Activated T-cell treated with anti-CD3 and anti-CD28 coated beads, Interleukin-2, amount 50 U/mL, for 48 hours (primary cell): ENCODE measurements around the gene KIF21A.
"Not testable (repeated sequence)": the region's sequence is repeated elsewhere in the genome, so short reads cannot be mapped to it uniquely, and the experiment has no call there.

ENCODE experiments used
- DNase-seq, 2 experiments: peaks; one replicate each; pipeline ENCODE4 v3.0.0-alpha.2; 2020

Gene KIF21A, protein sequence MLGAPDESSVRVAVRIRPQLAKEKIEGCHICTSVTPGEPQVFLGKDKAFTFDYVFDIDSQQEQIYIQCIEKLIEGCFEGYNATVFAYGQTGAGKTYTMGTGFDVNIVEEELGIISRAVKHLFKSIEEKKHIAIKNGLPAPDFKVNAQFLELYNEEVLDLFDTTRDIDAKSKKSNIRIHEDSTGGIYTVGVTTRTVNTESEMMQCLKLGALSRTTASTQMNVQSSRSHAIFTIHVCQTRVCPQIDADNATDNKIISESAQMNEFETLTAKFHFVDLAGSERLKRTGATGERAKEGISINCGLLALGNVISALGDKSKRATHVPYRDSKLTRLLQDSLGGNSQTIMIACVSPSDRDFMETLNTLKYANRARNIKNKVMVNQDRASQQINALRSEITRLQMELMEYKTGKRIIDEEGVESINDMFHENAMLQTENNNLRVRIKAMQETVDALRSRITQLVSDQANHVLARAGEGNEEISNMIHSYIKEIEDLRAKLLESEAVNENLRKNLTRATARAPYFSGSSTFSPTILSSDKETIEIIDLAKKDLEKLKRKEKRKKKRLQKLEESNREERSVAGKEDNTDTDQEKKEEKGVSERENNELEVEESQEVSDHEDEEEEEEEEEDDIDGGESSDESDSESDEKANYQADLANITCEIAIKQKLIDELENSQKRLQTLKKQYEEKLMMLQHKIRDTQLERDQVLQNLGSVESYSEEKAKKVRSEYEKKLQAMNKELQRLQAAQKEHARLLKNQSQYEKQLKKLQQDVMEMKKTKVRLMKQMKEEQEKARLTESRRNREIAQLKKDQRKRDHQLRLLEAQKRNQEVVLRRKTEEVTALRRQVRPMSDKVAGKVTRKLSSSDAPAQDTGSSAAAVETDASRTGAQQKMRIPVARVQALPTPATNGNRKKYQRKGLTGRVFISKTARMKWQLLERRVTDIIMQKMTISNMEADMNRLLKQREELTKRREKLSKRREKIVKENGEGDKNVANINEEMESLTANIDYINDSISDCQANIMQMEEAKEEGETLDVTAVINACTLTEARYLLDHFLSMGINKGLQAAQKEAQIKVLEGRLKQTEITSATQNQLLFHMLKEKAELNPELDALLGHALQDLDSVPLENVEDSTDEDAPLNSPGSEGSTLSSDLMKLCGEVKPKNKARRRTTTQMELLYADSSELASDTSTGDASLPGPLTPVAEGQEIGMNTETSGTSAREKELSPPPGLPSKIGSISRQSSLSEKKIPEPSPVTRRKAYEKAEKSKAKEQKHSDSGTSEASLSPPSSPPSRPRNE (N-terminal part only)

DNA sequence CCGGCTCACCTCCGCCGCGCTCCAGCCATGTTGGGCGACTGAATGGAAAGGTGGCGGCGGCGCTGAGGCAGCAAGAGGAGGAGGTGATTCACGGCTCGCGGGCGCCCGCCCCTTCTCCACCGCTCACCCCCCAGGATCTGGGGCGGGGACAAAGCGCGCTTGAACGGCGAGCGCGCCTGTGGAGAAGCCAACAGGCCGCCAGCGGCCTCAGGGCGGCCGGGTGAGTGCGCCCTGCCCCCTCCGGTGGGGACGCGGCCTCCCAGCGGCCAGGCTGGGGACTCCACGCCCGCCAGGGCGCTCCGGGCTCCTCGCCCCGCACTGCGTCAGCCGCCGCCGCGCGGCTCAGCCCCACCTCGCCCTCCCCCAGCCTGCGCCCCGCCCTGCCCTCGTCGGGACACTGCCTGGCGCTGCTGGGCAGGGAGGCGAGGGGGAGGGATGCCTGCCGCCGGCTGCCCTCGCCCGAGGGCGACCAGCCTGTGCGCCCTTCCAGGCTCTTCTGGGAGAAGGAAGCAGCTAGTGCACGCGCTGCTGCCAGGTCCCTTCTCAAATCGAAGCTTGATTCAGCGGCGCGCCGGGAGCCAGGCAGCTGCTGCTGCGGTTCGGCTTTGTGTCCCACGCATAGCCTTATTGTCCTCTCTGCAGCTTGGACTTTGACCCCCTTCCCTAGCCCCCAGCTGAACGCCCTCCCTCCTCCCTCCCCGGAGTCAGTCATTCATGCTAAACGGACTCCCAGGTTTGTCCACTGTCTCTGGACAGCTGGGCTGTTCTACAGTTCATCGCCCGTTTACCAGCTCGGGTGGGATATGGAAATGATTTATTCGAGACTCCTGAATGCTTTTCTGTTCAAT, at the start of gene KIF21A:
Gene KIF21A (minus strand): TSS at position 40 of the 848 bp plus-strand sequence. CDS start 150 bp downstream, outside the sequence.
- peak; percentile 90 to 92 for DNase-seq

DNA sequence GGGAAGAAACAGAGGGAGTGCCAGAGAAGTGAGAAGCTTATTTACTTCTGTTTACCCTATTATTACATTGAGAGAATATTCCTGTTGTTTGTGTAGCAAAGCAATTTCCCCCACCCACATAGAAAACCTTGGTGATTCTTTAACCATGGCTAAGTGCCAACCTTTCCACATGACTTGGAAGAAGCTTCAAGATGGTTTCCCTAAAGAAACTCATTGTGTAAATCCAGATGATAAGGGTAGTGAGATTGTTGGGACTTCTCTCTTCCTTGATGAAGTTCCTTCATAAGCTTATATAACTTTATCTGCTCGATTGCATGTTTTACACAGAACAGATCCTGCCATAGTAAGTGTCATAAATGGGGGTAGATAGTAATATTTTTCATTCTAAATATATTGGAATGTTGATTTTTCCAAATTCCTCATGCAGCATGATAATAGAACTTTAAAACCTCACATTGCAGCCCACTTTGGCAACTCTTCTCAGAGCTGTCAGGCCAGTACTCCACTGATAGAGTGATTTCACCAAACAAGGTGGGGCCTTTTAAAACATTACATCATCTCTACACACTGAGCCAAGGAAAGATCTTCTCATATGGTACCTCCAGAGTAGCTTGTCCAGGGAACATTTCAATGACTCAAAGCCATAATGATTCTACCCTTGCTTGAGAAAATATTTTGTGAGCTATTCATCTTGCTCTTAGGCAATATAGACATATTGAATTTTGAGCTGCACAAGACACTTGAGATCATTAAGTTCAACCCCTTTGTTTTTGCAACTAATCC, 47.8 kb upstream of the KIF21A start:
- DNase-seq, result no peak

DNA sequence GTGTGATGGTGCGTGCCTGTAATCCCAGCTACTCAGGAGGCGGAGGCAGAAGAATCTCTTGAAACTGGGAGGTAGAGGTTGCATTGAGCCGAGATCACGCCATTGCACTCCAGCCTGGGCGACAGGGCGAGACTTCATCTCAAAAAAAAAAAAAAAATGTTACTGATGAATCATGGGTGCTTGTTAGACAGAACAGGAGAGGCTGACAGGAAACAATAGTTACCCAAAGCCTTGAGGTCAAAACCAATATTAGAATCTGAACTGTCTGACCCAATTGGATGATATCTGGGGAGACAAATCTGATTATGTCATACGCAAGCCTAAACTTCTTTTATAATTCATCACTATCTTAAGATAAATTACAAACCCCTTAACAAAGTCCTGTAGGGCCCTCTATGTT, 40.7 kb upstream of the KIF21A start:
- DNase-seq, result no peak

GRCh38 chr12:39483042-39483441, 40.1 kb upstream of the KIF21A start:
- DNase-seq, result no peak

DNA sequence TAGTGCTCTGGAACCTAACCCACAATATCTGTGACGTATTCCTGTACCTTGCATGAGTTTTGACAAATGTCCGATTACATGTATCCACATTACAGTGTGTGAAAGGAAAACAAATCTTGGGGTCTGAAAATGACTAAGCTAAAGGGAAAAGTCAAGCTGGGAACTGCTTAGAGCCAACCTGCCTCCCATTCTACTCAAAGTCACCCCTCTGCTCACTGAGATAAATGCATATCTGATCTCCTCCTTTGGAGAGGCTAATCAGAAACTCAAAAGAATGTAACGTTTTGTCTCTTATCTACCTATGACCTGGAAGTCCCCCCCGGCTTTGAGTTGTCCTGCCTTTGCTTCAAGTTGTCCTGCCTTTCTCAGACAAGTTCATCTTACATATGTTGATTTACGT, 34.0 kb upstream of the KIF21A start:
- DNase-seq, result no peak

- no peak for DNase-seq
These were observed 33.2 kb upstream of the KIF21A start for GRCh38 chr12:39476121-39476520.

- not testable (repeated sequence) for DNase-seq
These were observed 32.2 kb upstream of the KIF21A start for GRCh38 chr12:39475136-39475535.

DNA sequence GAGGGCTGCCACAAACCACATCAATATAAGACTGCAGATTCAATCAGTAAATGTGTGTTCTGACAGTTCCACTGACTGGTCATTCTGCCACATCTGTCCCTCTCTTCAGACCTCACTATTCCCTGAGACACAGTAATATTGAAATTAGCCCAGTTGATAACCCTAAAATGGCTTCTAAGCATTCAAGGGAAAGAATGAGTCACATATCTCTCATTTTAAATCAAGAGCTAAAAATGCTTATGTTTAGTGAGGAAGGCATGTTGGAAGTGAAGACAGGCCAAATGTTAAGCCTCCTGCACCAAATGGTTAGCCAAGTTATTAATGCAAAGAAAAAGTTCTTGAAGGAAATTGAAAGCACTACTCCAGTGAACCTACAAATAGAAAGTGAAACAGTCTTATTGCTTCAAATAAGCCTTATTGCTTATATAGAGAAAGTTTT, 24.5 kb upstream of the KIF21A start:
- DNase-seq, result no peak

- DNase-seq, result no peak
These were observed 22.2 kb upstream of the KIF21A start for GRCh38 chr12:39464976-39465695.

DNA sequence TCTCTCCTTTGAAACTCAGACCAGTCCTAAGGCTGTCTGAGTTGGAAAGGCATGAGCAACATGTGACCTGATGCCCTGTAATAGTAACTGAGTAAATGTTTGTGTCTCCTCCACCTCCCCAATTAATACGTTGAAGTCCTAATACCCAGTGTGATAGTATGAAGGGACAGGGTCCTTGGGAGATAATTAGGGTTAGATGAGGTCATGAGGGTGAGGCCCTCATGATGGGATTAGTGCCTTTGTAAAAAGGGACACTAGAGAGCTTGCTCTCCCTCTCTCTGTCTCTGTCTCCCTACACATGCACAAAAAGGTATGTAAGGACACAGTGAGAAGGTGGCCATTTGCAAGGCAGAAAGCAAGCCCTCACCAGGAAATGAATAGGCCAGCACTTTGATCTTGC, 18.1 kb upstream of the KIF21A start:
- no peak for DNase-seq

GRCh38 chr12:39459027-39459434, 16.1 kb upstream of the KIF21A start:
- DNase-seq, result no peak

DNA sequence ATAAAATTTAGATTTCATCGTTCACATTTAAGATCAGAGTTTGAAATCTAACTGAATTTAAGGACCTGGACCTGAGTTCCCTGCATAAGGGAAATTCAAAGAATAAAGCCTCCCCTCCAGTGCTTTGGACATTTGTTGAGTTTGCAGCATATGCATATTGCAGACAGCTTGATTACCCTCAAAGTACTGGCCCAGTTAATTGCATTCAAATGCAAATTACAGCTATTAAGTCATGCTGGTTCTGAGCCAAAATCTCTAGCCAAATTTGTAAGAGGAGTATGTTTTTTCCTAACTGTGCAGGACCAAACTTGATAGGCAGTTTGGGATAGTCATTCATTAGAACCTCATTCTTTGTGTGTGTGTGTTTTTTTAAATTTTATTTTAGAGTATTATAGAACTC, 9.1 kb upstream of the KIF21A start:
- no peak for DNase-seq

- no peak for DNase-seq
These were observed 5.1 kb upstream of the KIF21A start for GRCh38 chr12:39448038-39448437.

DNA sequence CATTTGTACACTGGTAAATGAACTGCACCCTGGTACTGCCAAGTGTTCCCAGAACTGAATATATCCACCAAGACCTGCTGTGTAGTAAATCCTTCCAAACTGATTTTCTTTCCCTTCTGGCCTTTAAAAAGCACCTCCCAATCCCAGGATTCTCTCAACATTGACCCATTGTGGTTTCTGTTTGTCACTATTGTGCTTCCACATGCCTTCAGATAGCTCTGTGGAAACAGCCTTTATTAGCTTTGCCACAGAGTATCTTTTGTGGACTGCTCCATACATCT, 949 bp upstream of the KIF21A start:
- DNase-seq, result no peak

DNA sequence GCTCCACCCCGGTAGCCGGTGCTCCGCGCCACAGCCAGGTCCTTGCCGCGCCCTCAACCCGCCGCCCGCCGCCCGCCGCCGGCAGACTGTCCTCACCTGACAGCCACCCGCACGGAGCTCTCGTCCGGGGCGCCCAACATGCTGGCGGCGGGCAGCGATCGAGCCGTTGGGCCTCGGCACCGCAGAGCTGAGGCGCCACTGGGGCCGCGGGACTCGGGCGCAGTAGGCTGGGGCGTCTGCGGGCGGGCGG, 164 bp downstream of the KIF21A start:
- DNase-seq, result no peak

DNA sequence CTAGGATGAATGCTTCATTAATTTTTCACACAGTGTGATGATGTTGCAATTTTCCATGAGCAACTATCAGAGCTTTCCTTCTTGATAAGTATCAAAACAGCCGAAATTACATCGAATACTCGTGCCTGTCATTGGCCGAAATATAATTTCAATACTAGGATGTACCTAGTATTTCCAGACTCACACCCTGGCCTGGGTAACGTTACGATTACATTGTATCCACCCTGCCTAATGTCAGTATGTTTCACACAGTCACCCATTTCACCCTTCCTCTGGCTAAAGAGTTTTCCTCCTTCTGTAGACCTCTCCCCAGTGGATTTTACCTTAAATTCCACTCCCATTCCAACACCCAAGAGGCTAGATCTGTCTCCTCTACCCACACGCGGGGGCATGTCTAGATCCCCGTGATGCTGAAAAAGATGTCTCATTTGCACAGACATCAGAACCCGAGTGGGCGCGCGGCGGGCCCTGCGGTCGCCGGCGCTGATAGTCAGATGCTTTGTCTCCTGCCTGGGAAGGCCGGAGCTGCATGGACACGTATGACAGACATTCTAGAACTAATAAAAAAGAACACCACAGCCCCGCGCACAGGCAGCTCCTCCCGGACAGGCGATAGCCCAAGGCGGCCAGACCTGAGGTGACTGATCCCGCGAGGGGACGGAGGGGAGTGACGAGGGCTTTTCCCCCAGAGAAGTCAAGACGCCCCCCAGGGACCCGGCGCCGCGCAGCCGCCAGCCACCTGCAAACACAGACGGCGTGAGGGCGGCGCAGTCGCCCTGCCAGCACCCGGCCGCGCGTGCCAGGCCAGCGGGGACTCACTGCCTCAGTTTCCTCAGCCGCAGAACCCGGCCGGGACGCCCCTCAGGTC, 723 bp downstream of the KIF21A start:
- peak; percentile 59 to 72 for DNase-seq

DNA sequence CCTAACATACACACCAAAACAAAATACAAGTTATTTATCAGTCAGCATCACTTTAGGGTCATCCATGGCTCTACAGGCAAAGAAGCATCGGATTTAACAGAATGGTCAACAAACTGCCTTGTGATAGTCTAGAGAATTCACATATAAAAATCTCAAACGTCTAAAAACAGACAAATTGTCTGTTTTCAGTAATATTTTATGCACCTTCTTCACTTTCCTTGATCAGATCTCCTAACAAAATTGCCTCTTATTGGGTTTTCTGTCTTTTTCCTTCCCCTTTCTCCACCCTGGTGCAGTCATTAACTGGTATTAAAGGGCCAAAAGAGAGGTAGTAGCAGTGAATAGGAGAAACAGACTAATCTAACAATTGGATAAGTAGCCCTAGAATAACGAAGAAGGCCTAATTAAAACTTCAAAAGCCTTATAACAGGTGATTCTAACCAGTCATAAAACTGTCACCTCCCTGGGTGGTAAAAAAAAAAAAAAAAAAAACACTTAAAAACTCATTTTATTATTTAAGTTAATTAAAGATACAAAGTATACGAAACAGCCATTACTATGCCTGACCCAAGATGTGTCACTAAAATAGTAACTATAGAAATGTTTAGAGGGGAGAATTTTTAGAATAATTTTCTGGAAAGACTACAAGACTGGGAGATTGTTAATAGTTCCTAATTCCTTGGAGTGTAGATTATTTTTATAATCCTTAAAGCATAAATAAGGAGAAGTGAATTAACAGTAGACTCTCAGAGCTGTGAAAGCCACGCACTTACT, 1.5 kb downstream of the KIF21A start:
- DNase-seq, result no peak

DNA sequence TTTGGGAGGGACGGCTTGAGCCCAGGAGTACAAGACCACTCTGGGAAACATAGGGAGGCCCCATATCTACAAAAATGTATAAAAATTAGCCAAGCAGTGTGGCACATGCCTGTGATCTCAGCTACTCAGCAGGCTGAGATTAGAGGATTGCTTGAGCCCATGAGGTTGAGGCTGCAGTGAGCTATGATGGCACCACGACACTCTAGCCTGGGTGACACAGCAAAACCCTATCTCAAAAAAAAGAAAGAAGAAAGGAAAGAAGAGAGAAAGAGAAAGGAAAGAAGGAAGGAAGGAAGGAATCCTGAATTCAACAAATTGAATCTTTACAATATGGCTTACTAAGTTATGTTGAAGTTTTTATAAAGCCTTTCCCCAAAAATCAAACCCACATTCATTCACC, 2.1 kb downstream of the KIF21A start:
- DNase-seq, result no peak

GRCh38 chr12:39440101-39440500, 2.8 kb downstream of the KIF21A start:
- DNase-seq, result no peak
